Gastroesophageal sphincter (tissue), 4 donors: ENCODE data around the gene ATG4A. TPM values are rescaled to one million over a fixed set of nuclear protein-coding genes. Genes with fewer than 3 reads are reported as not detected.

ENCODE experiments used
- ATAC-seq: fragments of 150-250 bp; one replicate; pipeline ENCODE4 v1.9.1; 2016; ENCODE audit warnings: mild to moderate bottlenecking, moderate library complexity
- H3K27ac ChIP-seq, 4 donors: fragments of 200-600 bp; sonication (generic) in 3 of 4; 1 replicate in 3 of 4; 2 replicates in 1 of 4; pipeline ENCODE4 v1.5.1; 2016 to 2019
- H3K27me3 ChIP-seq: fragments of 200-600 bp; sonication (generic); one replicate; pipeline ENCODE4 v1.5.1; 2019
- H3K36me3 ChIP-seq, 2 donors: fragments of 200-600 bp; sonication (generic); one replicate each; pipeline ENCODE4 v1.5.1; 2019; ENCODE audit warnings: control low read depth in 1 of 2
- H3K4me1 ChIP-seq, 3 donors: fragments of 200-600 bp; sonication (generic); 1 replicate in 2 of 3; 2 replicates in 1 of 3; pipeline ENCODE4 v1.5.1; 2016 to 2019; ENCODE audit warnings: control low read depth in 2 of 3
- H3K4me3 ChIP-seq, 2 donors: fragments of 200-600 bp; sonication (generic); one replicate each; pipeline ENCODE4 v1.5.1; 2019; ENCODE audit warnings: mild to moderate bottlenecking in 1 of 2, moderate library complexity in 1 of 2
- H3K9me3 ChIP-seq, 3 donors: fragments of 200-600 bp; sonication (generic); one replicate each; pipeline ENCODE4 v1.5.1; 2017 to 2019; ENCODE audit warnings: control low read depth in 2 of 3
- CTCF ChIP-seq, 4 experiments: fragments of 200-600 bp in 2 of 4; fragments of 450-650 bp in 2 of 4; sonication (generic) in 1 of 4; IDR thresholded peaks; one replicate each; pipeline ENCODE4 v1.5.1; 2017 to 2019; ENCODE audit warnings: antibody characterized with exemption in 4 of 4, mild to moderate bottlenecking in 2 of 4, moderate library complexity in 2 of 4
- EP300 ChIP-seq: sonication (generic); formaldehyde crosslinking; IDR thresholded peaks from one replicate; pipeline ENCODE4 v1.6.1; 2017; ENCODE audit warnings: antibody characterized with exemption, mild to moderate bottlenecking
- POLR2A ChIP-seq, 2 donors: fragments of 450-650 bp; IDR thresholded peaks; one replicate each; pipeline ENCODE4 v1.6.1; 2017; ENCODE audit warnings: antibody characterized with exemption in 2 of 2, mild to moderate bottlenecking in 2 of 2, moderate library complexity in 1 of 2
- POLR2AphosphoS5 ChIP-seq: sonication (generic); formaldehyde crosslinking; IDR thresholded peaks from one replicate; pipeline ENCODE4 v1.6.1; 2017; ENCODE audit warnings: antibody characterized with exemption
- WGBS, 2 donors: methylation state at CpG; one replicate each; pipeline ENCODE4 v1.1.5; 2018; ENCODE audit warnings: low coverage in 1 of 2; 5-methylcytosine and 5-hydroxymethylcytosine counted together
- total RNA-seq, 4 donors: library from RNA; depleted of rRNA; stranded (reverse); fragments of >200 nt; gene quantifications; one replicate each; pipeline ENCODE4 v1.1.0, GENCODE V29; 2016

Gene ATG4A
- total RNA-seq, 4 donors from 2014 or later = 9.3 to 13.6 (median 11.8) TPM

GRCh38 chrX:108157628-108158027 lies 66.0 kb downstream of the ATG4A start:
- Histone ChIP-seq H3K4me3 (no peak overlapping the region), H3K27me3 (no peaks in the 10 kb centered on the region), H3K27ac (no peak overlapping the region), H3K9me3 (no peaks in the 10 kb centered on the region), H3K36me3 (peaks cover 0 to 45% of the 10 kb centered on the region in 2 donors), H3K4me1 (no peaks in the 10 kb centered on the region)
- 100% methylated on average over 1 of the region's 3 CpGs; no CpG with 5 or more reads in 1 of the 2 donors for WGBS, 2 donors
- no peak for TF ChIP-seq POLR2AphosphoS5
- TF ChIP-seq CTCF (IDR thresholded peaks at IDR 0.05) = no peak
- TF ChIP-seq POLR2A (IDR thresholded peaks at IDR 0.05) = no peak
- TF ChIP-seq EP300 = no peak
- ATAC-seq = no peak

GRCh38 chrX:108159028-108159670 lies 67.6 kb downstream of the ATG4A start:
- TF ChIP-seq POLR2A (IDR thresholded peaks at IDR 0.05) (no peak), EP300 (no peak), POLR2AphosphoS5 (no peak), CTCF (IDR thresholded peaks at IDR 0.05) (no peak)
- Histone ChIP-seq H3K27me3 (no peaks in the 10 kb centered on the region), H3K27ac (no peak overlapping the region), H3K4me3 (no peak overlapping the region), H3K9me3 (no peaks in the 10 kb centered on the region), H3K36me3 (peaks cover 0 to 42% of the 10 kb centered on the region in 2 donors), H3K4me1 (no peaks in the 10 kb centered on the region)
- 80 to 90% methylated on average over 2 to 3 of the region's 11 CpGs for WGBS, 2 donors
- no peak for ATAC-seq

- H3K27ac ChIP-seq = no peak overlapping the region
- H3K4me1 ChIP-seq = no peaks in the 10 kb centered on the region
- no peaks in the 10 kb centered on the region for H3K9me3 ChIP-seq
- WGBS, 2 donors = 80% methylated on average over 1 of the region's 5 CpGs; no CpG with 5 or more reads in 1 of the 2 donors
- TF ChIP-seq POLR2A (IDR thresholded peaks at IDR 0.05) = no peak
- TF ChIP-seq POLR2AphosphoS5 = no peak
- TF ChIP-seq EP300 = no peak
- no peak for TF ChIP-seq CTCF (IDR thresholded peaks at IDR 0.05)
- no peak overlapping the region for H3K4me3 ChIP-seq
- H3K27me3 ChIP-seq = no peaks in the 10 kb centered on the region
- ATAC-seq = no peak
- H3K36me3 ChIP-seq = peaks cover 0 to 51% of the 10 kb centered on the region in 2 donors
Observed at GRCh38 chrX:108160309-108160708, 68.7 kb downstream of the ATG4A start.

GRCh38 chrX:108162265-108162664 lies 70.7 kb downstream of the ATG4A start:
- ATAC-seq = no peak
- WGBS, 2 donors = 56% methylated on average over 4 of the region's 4 CpGs; no CpG with 5 or more reads in 1 of the 2 donors
- no peak overlapping the region for H3K4me3 ChIP-seq
- H3K27me3 ChIP-seq = no peaks in the 10 kb centered on the region
- H3K27ac ChIP-seq = no peak overlapping the region
- H3K9me3 ChIP-seq = no peaks in the 10 kb centered on the region
- peaks cover 0 to 34% of the 10 kb centered on the region in 2 donors for H3K36me3 ChIP-seq
- peaks cover 0 to 6% (median 0%) of the 10 kb centered on the region in 3 donors for H3K4me1 ChIP-seq
- no peak for TF ChIP-seq EP300
- TF ChIP-seq POLR2A (IDR thresholded peaks at IDR 0.05) = no peak
- no peak for TF ChIP-seq CTCF (IDR thresholded peaks at IDR 0.05)
- TF ChIP-seq POLR2AphosphoS5 = no peak
